Erythroblast (primary cell): Measurements from ENCODE around the gene OPN3.
"Not testable (repeated sequence)": the region's sequence is repeated elsewhere in the genome, so short reads cannot be mapped to it uniquely, and the experiment has no call there.

ENCODE experiments used
- GATA1 ChIP-seq: IDR thresholded peaks from 2 replicates; pipeline ENCODE4 v1.6.1; 2011; ENCODE audit warnings: low read depth, mild to moderate bottlenecking, control low read depth, low read length, moderate library complexity
- POLR2A ChIP-seq: IDR thresholded peaks from 2 replicates; pipeline ENCODE4 v1.6.1; 2011; ENCODE audit warnings: mild to moderate bottlenecking, low read length

DNA sequence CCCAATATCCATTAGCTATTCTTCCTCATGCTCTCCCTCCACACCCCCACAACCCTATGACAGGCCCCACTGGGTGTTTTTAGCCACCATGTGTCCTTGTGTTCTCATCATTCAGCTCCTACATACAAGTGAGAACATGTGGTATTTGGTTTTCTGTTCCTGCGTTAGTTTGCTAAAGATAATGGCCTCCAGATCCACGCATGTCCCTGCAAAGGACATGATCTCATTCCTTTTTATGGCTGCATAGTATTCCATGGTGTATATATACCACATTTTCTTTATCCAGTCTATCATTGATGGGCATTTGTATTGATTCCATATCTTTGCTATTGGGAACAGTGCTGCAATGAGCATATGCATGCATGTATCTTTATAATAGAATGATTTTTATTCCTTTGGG, 18.8 kb upstream of the OPN3 start:
- not testable (repeated sequence) for TF ChIP-seq POLR2A, GATA1
